HepG2 (cell line): ENCODE results near the gene BIRC5. TPM values are rescaled to one million over a fixed set of nuclear protein-coding genes. Genes with fewer than 3 reads are reported as not detected.

Experiments used
- ATAC-seq: fragments of 200-7000 bp; cut with Tn5 transposase; 3 replicates; pipeline ENCODE4 v1.9.1; 2020; ENCODE audit warnings: mild to moderate bottlenecking, moderate library complexity
- BruUV-seq: library from RNA; stranded (reverse); fragments of 400-500 nt; replicated peaks from 2 replicates; lab custom pipeline; 2021; lab: Mats Ljungman, UMichigan
- CTCF ChIA-PET: fragments of 300-600 bp; formaldehyde crosslinking; extraction: SDS; loops from one replicate; lab custom pipeline; 2021; ENCODE audit warnings: low total read pairs, inconsistent platforms, low intra/inter-chr PET ratio; lab: Yijun Ruan, JAX
- POLR2A ChIA-PET: fragments of 350-600 bp; sonication (Branson Sonifier 250); formaldehyde crosslinking; loops from one replicate; lab custom pipeline; 2020; ENCODE audit warnings: antibody characterized with exemption, inconsistent platforms; lab: Yijun Ruan, JAX
- DNase-seq: peaks from one replicate; pipeline ENCODE4 v3.0.0-alpha.2; 2015; ENCODE audit warnings: low spot score
- FAIRE-seq: peaks from 3 replicates; lab custom pipeline; 2011; peaks lifted over from hg19 to GRCh38; lab: Jason Lieb, UNC
- H2AFZ ChIP-seq: one replicate; pipeline ENCODE4 v1.6.1; 2011; ENCODE audit warnings: low read length, inconsistent platforms
- H3K27ac ChIP-seq: fragments of 300-600 bp; 3 replicates; pipeline ENCODE4 v1.8.0; 2011; ENCODE audit warnings: mixed run types, mild to moderate bottlenecking, mixed read lengths, low read length, inconsistent platforms; ENCODE audit not compliant: insufficient read depth; ENCODE audit errors: extremely low read length
- H3K27me3 ChIP-seq, 2 experiments: fragments of 200-600 bp in 1 of 2; 2 replicates in 1 of 2; 3 replicates in 1 of 2; pipeline versions ENCODE4 v1.6.0 to v1.8.0; 2011; ENCODE audit warnings: low read length in 2 of 2, mild to moderate bottlenecking in 2 of 2, moderate library complexity in 2 of 2, inconsistent platforms in 1 of 2; ENCODE audit not compliant: insufficient read depth in 2 of 2, control insufficient read depth in 1 of 2
- H3K36me3 ChIP-seq, 2 experiments: fragments of 200-600 bp in 1 of 2; replicated peaks in 1 of 2; 2 replicates in 1 of 2; 3 replicates in 1 of 2; pipeline versions ENCODE4 v1.5.1 to v1.8.0; 2011; ENCODE audit warnings: low read length in 2 of 2, inconsistent platforms in 1 of 2; ENCODE audit not compliant: insufficient read depth in 2 of 2, control insufficient read depth in 1 of 2
- H3K4me1 ChIP-seq: 2 replicates; pipeline ENCODE4 v1.5.1; 2012; ENCODE audit warnings: low read length, inconsistent platforms; ENCODE audit not compliant: insufficient read depth
- H3K4me2 ChIP-seq: 2 replicates; pipeline ENCODE4 v1.6.0; 2011; ENCODE audit warnings: low read depth, low read length, inconsistent platforms
- H3K4me3 ChIP-seq, 3 experiments: fragments of 200-600 bp in 1 of 3; sonication (generic), shearing (Covaris generic) in 1 of 3; replicated peaks in 1 of 3; 2 replicates each; pipeline ENCODE4 v1.5.1; 2011 to 2016; ENCODE audit warnings: low read length in 3 of 3, inconsistent platforms in 2 of 3, low read depth in 2 of 3, mild to moderate bottlenecking in 2 of 3, control low read depth in 1 of 3, mixed read lengths in 1 of 3; ENCODE audit not compliant: insufficient read depth in 1 of 3
- H3K79me2 ChIP-seq: one replicate; pipeline ENCODE4 v1.6.1; 2011; ENCODE audit warnings: low read length, inconsistent platforms; ENCODE audit not compliant: insufficient read depth
- H3K9ac ChIP-seq: 2 replicates; pipeline ENCODE4 v1.6.0; 2011; ENCODE audit warnings: mild to moderate bottlenecking, low read depth, low read length, inconsistent platforms; ENCODE audit not compliant: insufficient read depth
- H3K9me3 ChIP-seq: 2 replicates; pipeline ENCODE4 v1.5.1; 2012; ENCODE audit warnings: mild to moderate bottlenecking, low read length
- H4K20me1 ChIP-seq: 2 replicates; pipeline ENCODE4 v1.6.0; 2011; ENCODE audit warnings: inconsistent platforms, mild to moderate bottlenecking, low read length, moderate library complexity; ENCODE audit not compliant: insufficient read depth
- ATF7 ChIP-seq, 2 experiments: fragments of 450-650 bp in 1 of 2; sonication (generic) in 1 of 2; formaldehyde crosslinking in 1 of 2; IDR thresholded peaks; 2 replicates each; pipeline versions ENCODE4 v1.4.0 to v1.6.1; 2016 to 2020; ENCODE audit warnings: antibody characterized with exemption in 1 of 2, mild to moderate bottlenecking in 1 of 2, missing genetic modification reagents in 1 of 2
- MTA3 ChIP-seq: sonication (generic); formaldehyde crosslinking; IDR thresholded peaks from 2 replicates; pipeline ENCODE4 v1.4.0; 2020; ENCODE audit warnings: missing genetic modification reagents
- NR2F1 ChIP-seq, 2 experiments: fragments of 450-650 bp in 1 of 2; formaldehyde crosslinking in 1 of 2; IDR thresholded peaks; 2 replicates each; pipeline versions ENCODE4 v1.5.0 to v1.6.1; 2016 to 2020; ENCODE audit warnings: mild to moderate bottlenecking in 1 of 2, missing compliant biosample characterization in 1 of 2, missing genetic modification reagents in 1 of 2, moderate library complexity in 1 of 2
- PAWR ChIP-seq: sonication (generic); formaldehyde crosslinking; IDR thresholded peaks from 2 replicates; pipeline ENCODE4 v1.4.0; 2020; ENCODE audit warnings: missing genetic modification reagents, mild to moderate bottlenecking, borderline replicate concordance
- RFX1 ChIP-seq: fragments of 450-650 bp; IDR thresholded peaks from 2 replicates; pipeline ENCODE4 v1.6.1; 2017
- TARDBP ChIP-seq: sonication (generic); formaldehyde crosslinking; IDR thresholded peaks from 2 replicates; pipeline ENCODE4 v1.8.0; 2022; ENCODE audit warnings: mild to moderate bottlenecking, missing genetic modification reagents
- ZBTB8A ChIP-seq: sonication (generic); formaldehyde crosslinking; IDR thresholded peaks from 2 replicates; pipeline ENCODE4 v1.4.0; 2020; ENCODE audit warnings: mild to moderate bottlenecking, low read depth, missing genetic modification reagents, borderline replicate concordance
- ZNF224 ChIP-seq: sonication (generic); formaldehyde crosslinking; IDR thresholded peaks from 2 replicates; pipeline ENCODE4 v1.5.0; 2020; ENCODE audit warnings: mild to moderate bottlenecking, missing genetic modification reagents
- ZNF850 ChIP-seq: sonication (generic); formaldehyde crosslinking; conservative IDR thresholded peaks from 2 replicates; pipeline ENCODE4 v1.9.0; 2021; ENCODE audit warnings: mild to moderate bottlenecking, missing genetic modification reagents
- WGBS: methylation state at CpG from one replicate; pipeline ENCODE4 v1.1.6; 2017; ENCODE audit warnings: low lambda C conversion rate; 5-methylcytosine and 5-hydroxymethylcytosine counted together
- in situ Hi-C: cut with HindIII; loops from 2 replicates; pipeline ENCODE4 v1.10.0; 2017; ENCODE audit warnings: low pct_unique_long_range_greater_than_20kb; ENCODE audit not compliant: extremely low pct_ligation_motif_present
- intact Hi-C: fragments of 100-400 bp; cut with micrococcal nuclease; formaldehyde crosslinking; loops from one replicate; pipeline ENCODE4 v1.10.0; 2022; ENCODE audit not compliant: unreplicated experiment
- polyA plus RNA-seq, 8 experiments: library from polyadenylated mRNA; depleted of rRNA in 3 of 8; stranded (reverse) in 7 of 8; unstranded in 1 of 8; fragments of >200 nt; fragmentation: Illumina TruSeq in 4 of 8; extraction: Trizol in 4 of 8; gene quantifications; 2 replicates each; pipeline versions ENCODE4 v1.2.1 to v1.2.3, GENCODE V29; 2011 to 2016; ENCODE audit warnings: low read depth in 4 of 8, missing spikeins in 1 of 8, mixed read lengths in 1 of 8; ENCODE audit not compliant: insufficient read depth in 1 of 8
- total RNA-seq, 5 experiments: library from RNA; depleted of rRNA; stranded (reverse); fragments of >200 nt; fragmentation: Illumina TruSeq; extraction: Trizol; gene quantifications; 2 replicates each; pipeline ENCODE4 v1.2.3, GENCODE V29; 2016; ENCODE audit warnings: low read depth in 1 of 5
- TF ChIP-seq, protein P1 (sequence below): sonication (generic); formaldehyde crosslinking; IDR thresholded peaks from 2 replicates; pipeline ENCODE4 v1.4.0; 2020; ENCODE audit warnings: missing genetic modification reagents

The BIRC5 gene
- total and polyA plus RNA-seq, 2 of the 13 experiments (the other 11 are each of a cell fraction or from before 2014, with no cell fraction given) = 30.3 to 135 TPM

DNA sequence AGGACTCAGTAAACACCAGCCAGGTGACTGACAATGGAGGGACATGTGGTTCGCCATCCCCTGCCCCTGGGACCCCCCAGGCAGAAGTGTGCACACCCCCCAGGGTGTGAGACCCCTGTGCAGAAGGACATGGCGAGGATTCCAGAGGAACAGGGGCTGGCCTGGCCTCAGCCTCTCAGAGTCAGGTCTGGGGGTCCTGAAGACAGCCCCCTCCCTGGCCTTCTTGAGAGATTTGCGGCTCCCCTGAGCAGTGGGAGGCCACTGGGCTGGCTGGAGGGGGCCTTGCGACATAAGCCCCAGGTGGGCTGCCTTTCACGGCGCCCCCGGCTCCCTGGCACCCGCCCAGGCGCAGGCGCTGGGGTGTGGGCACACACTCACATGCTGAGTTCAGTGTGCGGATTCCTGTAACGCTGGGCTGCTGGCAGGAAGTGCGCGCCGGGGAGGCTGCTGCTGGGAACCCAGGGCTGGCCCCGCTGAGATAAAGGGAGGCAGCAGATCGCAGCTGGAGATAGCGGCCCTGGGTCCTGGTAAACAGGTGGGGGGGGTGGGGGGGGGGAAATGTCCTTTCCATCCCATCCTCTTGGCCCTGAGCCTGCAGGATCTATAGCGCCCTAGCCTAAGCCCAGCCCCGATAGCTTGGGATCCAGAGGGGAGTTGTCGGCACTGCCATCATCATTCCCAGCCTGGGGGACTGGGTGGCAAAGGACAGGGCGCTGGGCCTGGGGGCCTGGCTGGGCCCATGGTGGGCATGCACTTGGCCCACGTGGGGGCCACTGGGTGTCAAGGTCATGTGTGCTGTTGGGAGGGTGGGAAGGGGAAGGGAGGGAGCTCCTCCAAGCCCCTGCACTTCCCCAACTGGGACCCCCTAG lies 44.5 kb downstream of the BIRC5 start (continued):
- TF ChIP-seq, protein P1, sequence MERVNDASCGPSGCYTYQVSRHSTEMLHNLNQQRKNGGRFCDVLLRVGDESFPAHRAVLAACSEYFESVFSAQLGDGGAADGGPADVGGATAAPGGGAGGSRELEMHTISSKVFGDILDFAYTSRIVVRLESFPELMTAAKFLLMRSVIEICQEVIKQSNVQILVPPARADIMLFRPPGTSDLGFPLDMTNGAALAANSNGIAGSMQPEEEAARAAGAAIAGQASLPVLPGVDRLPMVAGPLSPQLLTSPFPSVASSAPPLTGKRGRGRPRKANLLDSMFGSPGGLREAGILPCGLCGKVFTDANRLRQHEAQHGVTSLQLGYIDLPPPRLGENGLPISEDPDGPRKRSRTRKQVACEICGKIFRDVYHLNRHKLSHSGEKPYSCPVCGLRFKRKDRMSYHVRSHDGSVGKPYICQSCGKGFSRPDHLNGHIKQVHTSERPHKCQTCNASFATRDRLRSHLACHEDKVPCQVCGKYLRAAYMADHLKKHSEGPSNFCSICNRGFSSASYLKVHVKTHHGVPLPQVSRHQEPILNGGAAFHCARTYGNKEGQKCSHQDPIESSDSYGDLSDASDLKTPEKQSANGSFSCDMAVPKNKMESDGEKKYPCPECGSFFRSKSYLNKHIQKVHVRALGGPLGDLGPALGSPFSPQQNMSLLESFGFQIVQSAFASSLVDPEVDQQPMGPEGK (CRISPR knock-in tag) = peak; percentile 53; the same call in 1 of the 2 replicates

DNA sequence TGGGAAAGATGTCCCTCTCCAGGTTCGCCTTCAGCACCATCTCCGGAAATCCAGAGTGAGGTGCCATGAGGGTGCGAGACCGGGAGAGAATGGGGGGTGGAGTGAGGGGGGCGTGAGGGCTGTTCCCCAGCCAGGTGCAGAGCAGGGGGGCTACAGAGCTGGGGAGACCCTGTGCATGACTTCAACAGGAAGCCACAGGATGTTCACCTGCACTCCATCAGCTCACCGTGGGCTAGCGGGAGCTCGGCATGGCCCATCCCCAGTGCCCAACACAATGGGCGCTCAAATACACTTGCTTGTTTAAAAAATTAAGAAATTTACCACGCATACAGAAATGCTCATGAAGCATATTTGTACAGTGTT lies 45.1 kb downstream of the BIRC5 start:
- no peak for DNase-seq
- no TSS peak for BruUV-seq
- in situ Hi-C loops (no loop called here), intact Hi-C loops (loop anchor here (10.0 kb wide), 1 partner anchor 56 kb away; no protein-coding TSS in a partner anchor)
- H2AFZ ChIP-seq = no peak overlapping the region
- no peak overlapping the region for H3K9ac ChIP-seq
- ATAC-seq = no peak
- WGBS = 73% methylated on average over 10 of the region's 10 CpGs
- no peaks in the 10 kb centered on the region for H4K20me1 ChIP-seq
- no peak overlapping the region for H3K4me2 ChIP-seq
- H3K27ac ChIP-seq = no peak overlapping the region
- no peaks in the 10 kb centered on the region for H3K79me2 ChIP-seq
- no peaks in the 10 kb centered on the region for H3K9me3 ChIP-seq
- H3K4me1 ChIP-seq = peaks cover 76% of the 10 kb centered on the region
- TF ChIP-seq PAWR (CRISPR knock-in tag) (no peak), TARDBP (CRISPR knock-in tag) (no peak), ZNF224 (CRISPR knock-in tag) (no peak), ZNF850 (CRISPR knock-in tag) (no peak), ATF7 (IDR thresholded peaks at IDR 0.05) (no peak), ATF7 (CRISPR knock-in tag; IDR thresholded peaks at IDR 0.05) (no peak), NR2F1 (CRISPR knock-in tag; IDR thresholded peaks at IDR 0.05) (no peak), MTA3 (no peak), RFX1 (no peak), ZBTB8A (no peak)
- H3K36me3 ChIP-seq = no peaks in the 10 kb centered on the region
- H3K27me3 ChIP-seq = peaks cover 3 to 60% of the 10 kb centered on the region in 2 experiments; a peak in 4 of 5 replicates
- ChIA-PET CTCF (no interaction called here), POLR2A (interaction anchor here (0.5 to 1.8 kb wide), 2 partner anchors 17 to 46 kb away, joined by 3 to 5 read pairs; no protein-coding TSS in a partner anchor)
- no peak for FAIRE-seq
- no peak overlapping the region for H3K4me3 ChIP-seq
